Measurements from ENCODE around the gene SPIC.

SPIC gene

DNA sequence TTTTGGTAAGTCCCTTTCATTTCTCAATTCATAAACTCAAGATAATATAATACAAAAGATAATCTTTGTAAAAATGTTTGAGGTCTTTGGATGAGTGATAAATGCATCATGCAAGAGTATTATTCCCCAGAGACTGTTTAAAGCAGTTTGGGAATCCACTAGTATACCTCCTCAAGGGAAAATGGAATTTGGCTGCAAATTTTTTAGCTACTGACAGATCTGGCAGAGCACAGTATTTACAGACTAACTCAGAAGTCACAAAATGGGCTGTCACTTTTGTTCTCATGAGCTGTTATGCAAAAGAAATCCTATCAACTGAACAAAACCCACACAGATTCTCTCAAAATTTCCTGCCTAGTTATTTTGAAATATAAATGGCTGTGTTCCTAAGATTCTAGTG lies 9.9 kb downstream of the SPIC start:
- CTCF ChIA-PET, result no interaction called here
- DNase-seq (ENCODE audit: low spot score), result no peak
- no peak overlapping the region for H3K27ac ChIP-seq
- TF ChIP-seq, protein P1, sequence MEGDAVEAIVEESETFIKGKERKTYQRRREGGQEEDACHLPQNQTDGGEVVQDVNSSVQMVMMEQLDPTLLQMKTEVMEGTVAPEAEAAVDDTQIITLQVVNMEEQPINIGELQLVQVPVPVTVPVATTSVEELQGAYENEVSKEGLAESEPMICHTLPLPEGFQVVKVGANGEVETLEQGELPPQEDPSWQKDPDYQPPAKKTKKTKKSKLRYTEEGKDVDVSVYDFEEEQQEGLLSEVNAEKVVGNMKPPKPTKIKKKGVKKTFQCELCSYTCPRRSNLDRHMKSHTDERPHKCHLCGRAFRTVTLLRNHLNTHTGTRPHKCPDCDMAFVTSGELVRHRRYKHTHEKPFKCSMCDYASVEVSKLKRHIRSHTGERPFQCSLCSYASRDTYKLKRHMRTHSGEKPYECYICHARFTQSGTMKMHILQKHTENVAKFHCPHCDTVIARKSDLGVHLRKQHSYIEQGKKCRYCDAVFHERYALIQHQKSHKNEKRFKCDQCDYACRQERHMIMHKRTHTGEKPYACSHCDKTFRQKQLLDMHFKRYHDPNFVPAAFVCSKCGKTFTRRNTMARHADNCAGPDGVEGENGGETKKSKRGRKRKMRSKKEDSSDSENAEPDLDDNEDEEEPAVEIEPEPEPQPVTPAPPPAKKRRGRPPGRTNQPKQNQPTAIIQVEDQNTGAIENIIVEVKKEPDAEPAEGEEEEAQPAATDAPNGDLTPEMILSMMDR (conservative IDR thresholded peaks at IDR 0.05; ENCODE audit: low read depth), result no peak
- POLR2A ChIA-PET (ENCODE audit: low non-redundant PET), result no interaction called here

DNA sequence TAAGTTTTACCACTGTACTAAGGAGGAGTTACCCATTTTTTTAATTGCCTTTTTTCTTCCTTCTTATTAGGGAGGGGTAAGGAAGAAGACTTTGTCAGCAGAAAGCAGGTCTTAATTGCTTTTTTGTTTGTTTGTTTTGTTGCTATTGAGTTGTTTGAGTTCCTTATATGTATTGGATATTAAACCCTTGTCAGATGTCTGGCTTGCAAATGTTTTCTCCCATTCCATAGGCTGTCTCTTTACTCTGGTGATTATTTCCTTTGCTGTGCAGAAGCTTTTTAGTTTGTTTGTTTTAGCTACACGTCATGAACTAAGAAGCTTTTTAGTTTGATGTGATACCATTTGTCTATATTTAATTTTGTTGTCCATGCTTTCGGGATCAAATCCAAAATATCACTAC lies 13.3 kb downstream of the SPIC start:
- ChIA-PET CTCF (no interaction called here), POLR2A (ENCODE audit: low non-redundant PET) (no interaction called here)
- H3K27ac ChIP-seq, result no peak overlapping the region
- TF ChIP-seq, protein P1 (conservative IDR thresholded peaks at IDR 0.05; ENCODE audit: low read depth), result no peak
- no peak for DNase-seq (ENCODE audit: low spot score)

DNA sequence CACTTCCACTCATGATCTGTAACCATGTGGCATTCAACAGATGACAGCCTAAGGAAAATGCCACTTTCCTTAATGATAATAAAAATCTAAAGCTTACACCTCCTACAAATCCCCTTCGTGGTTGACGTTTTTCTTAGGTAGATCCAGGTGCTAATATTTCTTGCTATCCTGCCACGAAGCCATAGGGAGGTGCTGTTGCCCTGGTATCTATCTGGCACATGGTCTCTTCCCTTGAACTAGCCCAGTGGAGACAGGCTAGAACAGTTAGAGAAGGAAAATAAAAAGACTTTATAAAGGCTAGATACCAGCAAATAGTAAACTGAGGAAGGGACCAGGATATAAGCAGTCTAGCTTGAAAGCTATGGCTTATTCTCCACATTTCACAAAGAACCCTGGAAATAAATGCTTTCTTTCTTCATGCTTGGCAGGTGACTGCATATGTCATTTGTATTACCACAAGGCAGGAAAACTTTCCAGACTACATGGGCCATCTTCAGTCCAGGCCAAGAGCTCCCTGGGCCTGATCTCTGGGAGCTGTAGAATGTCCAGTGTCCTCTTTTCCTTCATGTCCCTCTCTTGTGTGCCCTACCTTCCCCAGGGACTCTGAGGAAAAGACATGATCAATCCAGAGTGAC lies 15.3 kb downstream of the SPIC start:
- TF ChIP-seq, protein P1 (conservative IDR thresholded peaks at IDR 0.05; ENCODE audit: low read depth), result 0 out of 2 replicates have a peak, but pooled peaks have one; percentile 8
- peak; percentile 29 for DNase-seq (ENCODE audit: low spot score)
- H3K27ac ChIP-seq, result no peak overlapping the region
- ChIA-PET CTCF (no interaction called here), POLR2A (ENCODE audit: low non-redundant PET) (no interaction called here)

DNA sequence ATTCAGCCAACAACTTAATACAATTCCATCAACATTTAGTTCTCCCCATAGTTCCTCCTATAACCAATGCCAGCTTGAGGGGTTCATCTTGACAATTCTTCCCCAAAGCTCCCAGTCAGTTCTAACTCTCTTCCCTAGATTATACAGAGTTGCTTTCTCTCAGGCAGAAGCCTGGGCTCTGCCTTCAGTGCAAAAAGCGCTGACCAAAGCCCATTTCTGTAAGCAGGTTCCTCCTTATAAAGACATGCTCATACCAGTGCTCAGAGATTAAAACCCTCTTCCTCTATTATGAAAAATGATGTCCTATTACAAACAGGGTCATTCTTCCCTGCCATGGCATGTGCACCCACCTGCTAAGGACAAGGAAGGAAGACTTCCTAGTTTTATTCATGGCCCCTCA lies 16.2 kb downstream of the SPIC start:
- no peak overlapping the region for H3K27ac ChIP-seq
- POLR2A ChIA-PET (ENCODE audit: low non-redundant PET), result no interaction called here
- CTCF ChIA-PET, result no interaction called here
- TF ChIP-seq, protein P1 (conservative IDR thresholded peaks at IDR 0.05; ENCODE audit: low read depth), result no peak
- DNase-seq (ENCODE audit: low spot score), result no peak

DNA sequence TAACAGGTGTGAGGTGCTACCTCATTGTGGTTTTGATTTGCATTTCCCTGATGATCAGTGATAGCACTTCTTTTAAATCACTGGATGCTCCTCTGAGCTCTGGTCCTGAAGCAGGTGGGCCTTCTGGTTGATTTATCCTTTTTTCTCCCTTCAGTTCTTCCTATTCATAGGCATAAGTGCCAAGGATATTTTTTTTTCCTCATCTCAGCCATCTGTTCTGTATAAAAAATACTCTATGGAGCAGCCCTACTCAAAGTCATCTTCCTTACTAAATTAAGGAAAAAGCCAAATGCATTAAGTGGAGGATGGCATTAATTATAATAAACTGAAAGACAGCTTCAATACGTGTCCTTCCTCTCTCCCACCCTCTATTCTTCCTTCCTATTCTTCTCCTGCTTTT lies 18.4 kb downstream of the SPIC start:
- POLR2A ChIA-PET (ENCODE audit: low non-redundant PET), result no interaction called here
- CTCF ChIA-PET, result no interaction called here
- DNase-seq (ENCODE audit: low spot score), result no peak
- TF ChIP-seq, protein P1 (conservative IDR thresholded peaks at IDR 0.05; ENCODE audit: low read depth), result no peak
- no peak overlapping the region for H3K27ac ChIP-seq

DNA sequence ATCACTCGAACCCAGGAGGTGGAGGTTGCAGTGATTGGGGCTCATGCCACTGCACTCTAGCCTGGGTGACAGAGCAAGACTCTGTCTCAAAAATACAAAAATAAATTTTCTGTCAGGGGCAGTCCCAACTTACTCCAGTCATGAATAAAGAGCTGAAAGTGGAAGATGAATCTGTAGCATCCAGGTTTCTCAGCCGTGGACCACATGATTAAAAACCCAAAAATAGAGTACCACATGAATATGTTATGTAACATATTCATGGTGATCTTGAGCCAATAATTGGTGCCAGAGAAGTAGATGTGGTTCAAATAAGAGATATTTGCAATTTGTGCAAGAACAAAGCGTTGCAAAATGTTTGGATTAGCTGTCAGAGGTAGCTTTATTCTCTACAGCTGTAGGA lies 23.1 kb downstream of the SPIC start:
- POLR2A ChIA-PET (ENCODE audit: low non-redundant PET), result no interaction called here
- TF ChIP-seq, protein P1 (conservative IDR thresholded peaks at IDR 0.05; ENCODE audit: low read depth), result no peak
- H3K27ac ChIP-seq, result no peak overlapping the region
- no peak for DNase-seq (ENCODE audit: low spot score)
- CTCF ChIA-PET, result no interaction called here
